Lower lobe of right lung (tissue), 2 donors: ENCODE data around the gene VWCE. TPM values are rescaled to one million over a fixed set of nuclear protein-coding genes. Genes with fewer than 3 reads are reported as not detected.

Source experiments
- ATAC-seq, 2 donors: fragments of 200-7000 bp; cut with Tn5 transposase; one replicate each; pipeline ENCODE4 v1.9.1; 2020 to 2022; ENCODE audit warnings: mild to moderate bottlenecking in 2 of 2, moderate library complexity in 2 of 2
- DNase-seq: peaks from one replicate; pipeline ENCODE4 v3.0.0-alpha.2; 2020
- H3K27ac ChIP-seq: fragments of 200-600 bp; one replicate; pipeline ENCODE4 v1.8.0; 2022
- H3K27me3 ChIP-seq: fragments of 200-600 bp; one replicate; pipeline ENCODE4 v1.8.0; 2022; ENCODE audit warnings: low read depth
- H3K36me3 ChIP-seq: fragments of 200-600 bp; one replicate; pipeline ENCODE4 v1.8.0; 2022; ENCODE audit warnings: mild to moderate bottlenecking
- H3K4me1 ChIP-seq: fragments of 200-600 bp; one replicate; pipeline ENCODE4 v1.8.0; 2022
- H3K4me3 ChIP-seq: fragments of 200-600 bp; one replicate; pipeline ENCODE4 v1.8.0; 2022; ENCODE audit warnings: mild to moderate bottlenecking
- H3K9me3 ChIP-seq: fragments of 200-600 bp; one replicate; pipeline ENCODE4 v1.8.0; 2022
- intact Hi-C: fragments of 100-400 bp; cut with DNase I; formaldehyde crosslinking; loops from one replicate; pipeline ENCODE4 v1.11.0; 2022
- total RNA-seq: library from RNA; stranded (reverse); fragmentation: NEBNext Ultra II Directional; extraction: Animal tissue kit (Norgen Biotek cat#: 25700); gene quantifications from one replicate; pipeline ENCODE4 v1.2.1, GENCODE V29; 2021
- TF ChIP-seq, protein P1 (sequence below): fragments of 200-600 bp; IDR thresholded peaks from one replicate; pipeline ENCODE4 v1.8.0; 2022; ENCODE audit warnings: antibody characterized with exemption, mild to moderate bottlenecking
- donor health status: DM: no; HTN: yes; CAD: no; lungs with severe emphysema.

Gene VWCE
- total RNA-seq, 1 donor from 2014 or later = 1.2 TPM

DNA sequence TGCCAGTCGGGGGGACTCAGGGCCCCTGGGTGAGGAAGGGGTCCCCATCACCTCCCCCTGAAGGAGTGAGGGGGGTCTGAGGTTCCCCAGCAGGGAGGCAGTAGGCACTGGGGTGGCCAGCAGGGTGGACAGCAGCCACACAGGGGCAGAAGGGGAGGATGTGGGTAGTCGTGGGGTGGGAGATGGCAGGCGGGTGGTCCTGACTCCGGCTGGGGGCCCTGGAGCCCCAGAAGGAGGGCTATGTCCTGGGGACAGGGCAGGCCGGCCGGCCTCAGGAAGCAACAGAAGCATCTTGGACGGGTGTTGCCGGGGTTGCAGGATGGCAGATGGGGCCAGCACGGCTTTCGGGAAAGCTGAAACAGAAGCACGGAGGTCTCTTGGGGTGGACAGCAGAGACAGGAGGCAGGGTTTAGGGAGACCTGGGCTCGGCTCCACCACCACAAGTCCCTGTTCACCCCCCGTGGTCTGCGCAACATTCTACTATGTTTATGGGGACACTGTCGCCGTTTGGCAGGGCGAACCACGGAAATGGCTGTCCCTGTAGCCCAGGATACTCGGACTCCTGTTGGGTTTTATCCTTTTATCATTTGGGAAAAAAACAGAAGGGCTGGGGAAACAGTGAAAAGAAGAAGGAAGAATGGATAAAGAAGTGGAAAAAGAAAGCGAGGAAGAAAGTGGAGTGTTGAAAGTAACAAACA, 14.1 kb downstream of the VWCE start:
- Histone ChIP-seq H3K27me3 (peaks cover 5% of the 10 kb centered on the region), H3K9me3 (no peaks in the 10 kb centered on the region), H3K4me3 (no peak overlapping the region), H3K36me3 (no peaks in the 10 kb centered on the region), H3K27ac (no peak overlapping the region), H3K4me1 (no peaks in the 10 kb centered on the region)
- no peak for ATAC-seq
- no peak for DNase-seq
- intact Hi-C loops = no loop called here
- TF ChIP-seq, protein P1, sequence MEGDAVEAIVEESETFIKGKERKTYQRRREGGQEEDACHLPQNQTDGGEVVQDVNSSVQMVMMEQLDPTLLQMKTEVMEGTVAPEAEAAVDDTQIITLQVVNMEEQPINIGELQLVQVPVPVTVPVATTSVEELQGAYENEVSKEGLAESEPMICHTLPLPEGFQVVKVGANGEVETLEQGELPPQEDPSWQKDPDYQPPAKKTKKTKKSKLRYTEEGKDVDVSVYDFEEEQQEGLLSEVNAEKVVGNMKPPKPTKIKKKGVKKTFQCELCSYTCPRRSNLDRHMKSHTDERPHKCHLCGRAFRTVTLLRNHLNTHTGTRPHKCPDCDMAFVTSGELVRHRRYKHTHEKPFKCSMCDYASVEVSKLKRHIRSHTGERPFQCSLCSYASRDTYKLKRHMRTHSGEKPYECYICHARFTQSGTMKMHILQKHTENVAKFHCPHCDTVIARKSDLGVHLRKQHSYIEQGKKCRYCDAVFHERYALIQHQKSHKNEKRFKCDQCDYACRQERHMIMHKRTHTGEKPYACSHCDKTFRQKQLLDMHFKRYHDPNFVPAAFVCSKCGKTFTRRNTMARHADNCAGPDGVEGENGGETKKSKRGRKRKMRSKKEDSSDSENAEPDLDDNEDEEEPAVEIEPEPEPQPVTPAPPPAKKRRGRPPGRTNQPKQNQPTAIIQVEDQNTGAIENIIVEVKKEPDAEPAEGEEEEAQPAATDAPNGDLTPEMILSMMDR = no peak

DNA sequence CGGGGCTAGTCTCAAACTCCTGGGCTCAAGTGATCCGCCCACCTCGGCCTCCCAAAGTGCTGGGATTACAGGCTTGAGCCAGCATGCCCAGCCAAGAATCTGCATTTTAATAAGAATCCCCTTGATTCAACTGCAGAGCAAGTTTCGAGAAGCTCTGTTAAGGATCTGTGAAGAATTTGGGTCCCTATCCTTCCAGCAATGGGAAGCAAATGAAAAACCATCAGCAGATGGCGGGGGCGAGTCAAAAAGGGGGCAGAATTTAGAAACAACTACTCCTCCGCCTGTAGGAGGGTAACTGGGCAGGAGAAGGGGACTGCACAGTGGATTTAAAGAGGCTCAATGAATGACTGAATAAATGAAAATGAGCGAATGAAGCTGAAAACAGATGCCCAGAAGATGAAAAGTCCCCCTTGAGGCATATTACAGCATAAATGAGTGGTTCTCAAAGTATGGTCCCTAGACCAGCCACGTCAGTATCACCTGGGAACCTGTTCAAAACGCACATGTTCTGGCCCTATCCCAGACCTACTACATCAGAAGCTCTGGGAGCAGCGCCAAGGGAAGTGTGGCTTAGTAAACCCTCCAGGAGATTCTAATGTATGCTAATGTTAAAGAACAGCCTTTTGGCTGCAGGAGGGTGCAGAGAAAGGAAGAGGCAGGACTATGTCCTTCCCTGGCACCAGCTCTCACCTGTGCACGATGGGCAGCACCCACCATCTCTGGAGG, 15.0 kb downstream of the VWCE start:
- no peak for ATAC-seq
- Histone ChIP-seq H3K4me3 (no peak overlapping the region), H3K27me3 (peaks cover 5% of the 10 kb centered on the region), H3K27ac (no peak overlapping the region), H3K4me1 (no peaks in the 10 kb centered on the region), H3K9me3 (no peaks in the 10 kb centered on the region), H3K36me3 (no peaks in the 10 kb centered on the region)
- intact Hi-C loops = no loop called here
- DNase-seq = no peak
- TF ChIP-seq, protein P1 = no peak

DNA sequence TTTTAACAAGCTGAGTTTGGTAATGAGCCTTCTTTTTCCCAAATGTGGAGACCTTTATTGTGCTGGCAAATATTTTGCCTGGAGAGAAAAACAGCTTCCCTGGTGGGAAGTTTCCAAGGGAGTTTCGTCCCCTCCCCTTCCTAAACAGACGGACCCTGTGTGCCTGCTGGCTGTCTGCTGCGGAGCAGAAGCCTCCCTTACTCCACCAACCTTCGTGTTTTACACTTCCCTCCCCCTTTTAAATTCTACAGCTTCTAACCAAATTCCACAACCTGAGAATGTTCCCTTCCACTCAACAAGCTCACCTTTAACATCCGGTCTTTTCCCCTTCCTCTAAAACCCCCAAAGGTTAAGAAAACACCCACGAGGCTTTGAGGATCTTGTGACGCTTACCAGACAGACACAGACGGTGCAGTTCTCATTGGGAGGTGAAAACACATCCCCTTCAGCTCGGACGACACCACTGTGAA, 17.1 kb downstream of the VWCE start:
- H3K4me1 ChIP-seq = no peaks in the 10 kb centered on the region
- H3K9me3 ChIP-seq = no peaks in the 10 kb centered on the region
- no peak overlapping the region for H3K27ac ChIP-seq
- TF ChIP-seq, protein P1 = no peak
- DNase-seq = no peak
- no peak for ATAC-seq
- no peak overlapping the region for H3K4me3 ChIP-seq
- peaks cover 5% of the 10 kb centered on the region for H3K27me3 ChIP-seq
- H3K36me3 ChIP-seq = no peaks in the 10 kb centered on the region
- intact Hi-C loops = no loop called here

DNA sequence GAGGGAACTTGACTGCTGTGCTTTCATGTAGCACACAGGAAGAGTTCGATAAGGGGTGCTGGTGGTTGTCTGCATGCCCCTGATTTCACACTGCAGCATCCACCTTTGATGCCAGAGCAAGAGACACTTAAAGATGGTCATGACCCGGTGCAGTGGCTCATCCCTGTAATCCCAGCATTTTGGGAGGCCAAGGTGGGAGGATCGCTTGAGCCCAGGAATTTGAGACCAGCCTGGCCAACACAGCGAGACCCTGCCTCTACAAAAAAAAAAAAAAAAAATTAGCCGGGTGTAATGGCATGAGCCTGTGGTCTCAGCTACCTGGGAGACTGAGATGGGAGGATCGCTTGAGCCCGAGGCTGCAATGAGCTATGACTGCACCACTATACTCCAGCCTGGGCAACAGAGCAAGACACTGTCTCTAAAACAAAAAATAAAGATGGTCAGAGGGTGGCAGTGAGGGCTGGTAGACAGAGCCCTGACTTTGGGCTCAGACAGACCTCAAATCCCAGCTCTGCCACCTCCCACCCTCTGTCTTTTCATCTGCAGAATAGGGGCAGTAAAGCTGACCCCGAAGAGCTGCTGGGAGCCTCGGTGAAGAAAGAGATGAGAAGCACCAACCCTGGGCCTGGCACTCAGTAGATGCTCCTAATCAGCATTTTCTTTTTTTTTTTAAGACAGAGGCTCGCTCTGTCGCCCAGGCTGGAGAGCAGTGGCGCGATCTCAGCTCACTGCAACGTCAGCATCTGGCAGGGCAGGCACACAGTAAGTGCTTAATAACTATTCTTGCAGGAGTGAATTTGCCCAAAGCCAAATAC, 17.7 kb downstream of the VWCE start:
- Histone ChIP-seq H3K9me3 (no peaks in the 10 kb centered on the region), H3K4me1 (no peaks in the 10 kb centered on the region), H3K4me3 (no peak overlapping the region), H3K36me3 (no peaks in the 10 kb centered on the region), H3K27me3 (peaks cover 5% of the 10 kb centered on the region), H3K27ac (no peak overlapping the region)
- no peak for DNase-seq
- no peak for ATAC-seq
- TF ChIP-seq, protein P1 = no peak
- intact Hi-C loops = no loop called here

DNA sequence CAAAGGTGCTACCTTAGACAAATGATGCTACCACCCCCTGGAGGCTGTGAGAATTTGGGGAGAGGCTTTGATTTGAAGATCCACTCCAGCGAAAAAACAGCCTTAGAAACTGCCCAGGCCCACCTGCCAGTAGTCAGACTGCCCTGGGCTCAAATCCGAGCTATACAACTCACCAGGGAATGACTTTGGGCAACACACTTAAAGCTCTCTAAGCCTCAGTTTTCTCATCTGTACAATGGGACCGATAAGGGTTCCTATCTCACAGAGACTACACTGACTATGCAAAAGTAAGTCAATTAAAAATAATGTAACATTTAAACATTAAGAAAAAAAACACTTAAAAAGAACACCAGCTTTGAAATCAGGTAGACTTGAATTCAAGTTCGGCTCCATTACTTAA, 19.9 kb downstream of the VWCE start:
- H3K27ac ChIP-seq = no peak overlapping the region

More for the DNA sequence above, 19.9 kb downstream of the VWCE start:
- no peaks in the 10 kb centered on the region for H3K4me1 ChIP-seq
- no peak overlapping the region for H3K4me3 ChIP-seq
- ATAC-seq (no peak), DNase-seq (no peak)
- H3K36me3 ChIP-seq = no peaks in the 10 kb centered on the region
- H3K9me3 ChIP-seq = no peaks in the 10 kb centered on the region
- TF ChIP-seq, protein P1 = no peak
- no peaks in the 10 kb centered on the region for H3K27me3 ChIP-seq
- intact Hi-C loops = no loop called here
